MCF 10A (cell line): ENCODE results near the gene C1orf21. TPM values are rescaled to one million over a fixed set of nuclear protein-coding genes. Genes with fewer than 3 reads are reported as not detected.

ENCODE experiments used
- BruUV-seq: library from RNA; stranded (reverse); fragments of 400-500 nt; replicated peaks from 2 replicates; lab custom pipeline; 2021; lab: Mats Ljungman, UMichigan
- CTCF ChIA-PET: fragments of 300-600 bp; sonication (Branson Sonifier 250); formaldehyde crosslinking; extraction: SDS; loops from one replicate; lab custom pipeline; 2021; ENCODE audit warnings: antibody characterized with exemption, inconsistent platforms; lab: Yijun Ruan, JAX
- POLR2A ChIA-PET: fragments of 300-600, 350-650 bp; sonication (Branson Sonifier 250); formaldehyde crosslinking; extraction: SDS; loops from one replicate; lab custom pipeline; 2020; ENCODE audit warnings: antibody characterized with exemption, inconsistent platforms; lab: Yijun Ruan, JAX
- DNase-seq: peaks from one replicate; pipeline ENCODE4 v3.0.0-alpha.2; 2018; ENCODE audit not compliant: unreplicated experiment
- H3K27ac Mint-ChIP-seq: one replicate; pipeline ENCODE4 v1.8.0; 2022; ENCODE audit warnings: mild to moderate bottlenecking, low read depth, mixed read lengths; ENCODE audit not compliant: unreplicated experiment
- H3K27me3 Mint-ChIP-seq: one replicate; pipeline ENCODE4 v1.8.0; 2022; ENCODE audit warnings: mixed read lengths; ENCODE audit not compliant: insufficient read depth, unreplicated experiment
- H3K36me3 Mint-ChIP-seq: one replicate; pipeline ENCODE4 v1.8.0; 2022; ENCODE audit warnings: mild to moderate bottlenecking, moderate library complexity, mixed read lengths; ENCODE audit not compliant: insufficient read depth, unreplicated experiment
- H3K4me1 Mint-ChIP-seq: one replicate; pipeline ENCODE4 v1.8.0; 2022; ENCODE audit warnings: mixed read lengths; ENCODE audit not compliant: insufficient read depth, unreplicated experiment
- H3K4me3 Mint-ChIP-seq: one replicate; pipeline ENCODE4 v1.8.0; 2022; ENCODE audit warnings: mild to moderate bottlenecking, moderate library complexity, mixed read lengths; ENCODE audit not compliant: unreplicated experiment
- H3K9me3 Mint-ChIP-seq: one replicate; pipeline ENCODE4 v1.8.0; 2022; ENCODE audit warnings: mixed read lengths; ENCODE audit not compliant: unreplicated experiment
- intact Hi-C: fragments of 100-400 bp; cut with micrococcal nuclease; formaldehyde crosslinking; loops from 2 replicates; pipeline ENCODE4 v1.14.1; 2022
- total RNA-seq: library from RNA; stranded (reverse); gene quantifications from 2 replicates; pipeline ENCODE4 v1.2.3, GENCODE V29; 2022
- TF ChIP-seq, protein P1 (sequence below): fragments of 200-600 bp; IDR thresholded peaks from one replicate; pipeline ENCODE4 v1.8.0; 2022; ENCODE audit warnings: antibody characterized with exemption, mild to moderate bottlenecking; ENCODE audit not compliant: unreplicated experiment

C1orf21 gene
- total RNA-seq, 1 experiment from 2014 or later = 23.2 TPM

DNA sequence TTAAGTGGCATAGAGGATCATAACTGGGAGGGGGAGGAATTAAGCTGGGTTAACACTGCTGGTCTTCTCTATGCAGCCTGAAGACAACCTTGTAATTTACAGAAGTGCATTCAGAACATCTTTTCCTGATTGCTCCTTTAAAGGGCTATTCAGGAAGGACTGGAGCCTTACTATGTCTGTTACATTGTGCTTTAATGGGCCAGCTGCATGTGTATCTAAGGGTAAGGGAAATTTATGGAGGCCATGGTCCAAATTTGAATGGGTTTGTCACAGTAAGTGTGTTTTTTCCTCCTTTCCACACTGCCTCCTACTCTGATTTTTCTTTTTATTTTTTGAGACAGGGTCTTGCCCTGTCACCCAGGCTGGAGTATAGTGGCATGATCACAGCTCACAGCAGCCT is 19.6 kb downstream of the C1orf21 start:
- TF ChIP-seq, protein P1, sequence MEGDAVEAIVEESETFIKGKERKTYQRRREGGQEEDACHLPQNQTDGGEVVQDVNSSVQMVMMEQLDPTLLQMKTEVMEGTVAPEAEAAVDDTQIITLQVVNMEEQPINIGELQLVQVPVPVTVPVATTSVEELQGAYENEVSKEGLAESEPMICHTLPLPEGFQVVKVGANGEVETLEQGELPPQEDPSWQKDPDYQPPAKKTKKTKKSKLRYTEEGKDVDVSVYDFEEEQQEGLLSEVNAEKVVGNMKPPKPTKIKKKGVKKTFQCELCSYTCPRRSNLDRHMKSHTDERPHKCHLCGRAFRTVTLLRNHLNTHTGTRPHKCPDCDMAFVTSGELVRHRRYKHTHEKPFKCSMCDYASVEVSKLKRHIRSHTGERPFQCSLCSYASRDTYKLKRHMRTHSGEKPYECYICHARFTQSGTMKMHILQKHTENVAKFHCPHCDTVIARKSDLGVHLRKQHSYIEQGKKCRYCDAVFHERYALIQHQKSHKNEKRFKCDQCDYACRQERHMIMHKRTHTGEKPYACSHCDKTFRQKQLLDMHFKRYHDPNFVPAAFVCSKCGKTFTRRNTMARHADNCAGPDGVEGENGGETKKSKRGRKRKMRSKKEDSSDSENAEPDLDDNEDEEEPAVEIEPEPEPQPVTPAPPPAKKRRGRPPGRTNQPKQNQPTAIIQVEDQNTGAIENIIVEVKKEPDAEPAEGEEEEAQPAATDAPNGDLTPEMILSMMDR = no peak
- no peak overlapping the region for H3K27ac Mint-ChIP-seq

DNA sequence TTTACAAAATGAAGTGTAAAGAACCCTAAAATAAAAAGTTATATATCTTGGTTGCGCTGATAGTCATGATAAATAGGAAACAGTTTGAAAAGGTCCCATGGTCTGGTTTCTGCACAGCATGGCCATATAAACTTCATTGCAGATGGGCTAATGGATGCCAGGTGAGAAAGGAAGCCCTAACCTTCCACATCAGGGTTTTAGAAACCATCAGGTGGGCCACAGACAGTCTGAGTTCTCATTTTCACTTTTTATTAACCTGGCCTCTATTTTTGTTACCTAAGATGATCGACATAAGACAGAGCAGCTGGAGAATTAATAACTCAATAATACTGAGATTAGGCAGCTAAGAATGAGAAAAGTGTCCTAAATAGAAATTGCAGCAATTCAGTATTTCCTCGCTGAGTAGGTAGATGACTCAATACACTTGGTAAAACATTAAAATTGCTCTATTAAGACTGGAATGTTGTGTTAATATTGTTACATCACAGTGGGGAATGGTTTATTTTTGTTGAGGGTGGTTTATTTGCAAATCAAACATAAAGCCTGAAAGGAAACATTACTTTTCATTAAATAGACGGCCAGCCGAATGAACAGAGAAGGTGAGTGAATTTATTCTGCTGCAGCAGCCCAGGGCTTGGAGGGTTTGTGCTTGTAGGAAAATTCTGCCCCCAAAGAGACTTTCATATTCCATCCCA is 21.1 kb downstream of the C1orf21 start:
- CTCF ChIA-PET = interaction anchor here (0.6 to 1.7 kb wide), 10 partner anchors 9 to 256 kb away, joined by 3 to 6 read pairs (median 3); no protein-coding TSS in a partner anchor
- H3K4me3 Mint-ChIP-seq = no peak overlapping the region
- H3K4me1 Mint-ChIP-seq = peaks cover 40% of the 10 kb centered on the region
- H3K36me3 Mint-ChIP-seq = no peaks in the 10 kb centered on the region
- intact Hi-C loops = no loop called here
- peak overlapping the region; percentile 44 for H3K27ac Mint-ChIP-seq
- no TSS peak for BruUV-seq
- TF ChIP-seq, protein P1 = no peak
- peak; percentile 34 for DNase-seq
- POLR2A ChIA-PET = interaction anchor here (0.7 to 6.7 kb wide), 4 partner anchors 10 to 109 kb away, joined by 3 to 44 read pairs (median 11); partner anchors contain the start of gene C1orf21
- no peaks in the 10 kb centered on the region for H3K27me3 Mint-ChIP-seq
- no peaks in the 10 kb centered on the region for H3K9me3 Mint-ChIP-seq

More for the DNA sequence above, 19.6 kb downstream of the C1orf21 start:
- POLR2A ChIA-PET = interaction anchor here (0.6 to 6.7 kb wide), 3 partner anchors 11 to 70 kb away, joined by 3 to 44 read pairs (median 19); partner anchors contain the start of gene C1orf21
- DNase-seq = no peak
- Mint-ChIP-seq H3K27me3 (no peaks in the 10 kb centered on the region), H3K4me3 (no peak overlapping the region), H3K4me1 (peaks cover 46% of the 10 kb centered on the region), H3K36me3 (no peaks in the 10 kb centered on the region), H3K9me3 (no peaks in the 10 kb centered on the region)
- CTCF ChIA-PET = interaction anchor here (1.1 to 1.7 kb wide), 3 partner anchors 11 to 156 kb away, joined by 3 to 6 read pairs (median 4); no protein-coding TSS in a partner anchor
- BruUV-seq = no TSS peak
- intact Hi-C loops = no loop called here

DNA sequence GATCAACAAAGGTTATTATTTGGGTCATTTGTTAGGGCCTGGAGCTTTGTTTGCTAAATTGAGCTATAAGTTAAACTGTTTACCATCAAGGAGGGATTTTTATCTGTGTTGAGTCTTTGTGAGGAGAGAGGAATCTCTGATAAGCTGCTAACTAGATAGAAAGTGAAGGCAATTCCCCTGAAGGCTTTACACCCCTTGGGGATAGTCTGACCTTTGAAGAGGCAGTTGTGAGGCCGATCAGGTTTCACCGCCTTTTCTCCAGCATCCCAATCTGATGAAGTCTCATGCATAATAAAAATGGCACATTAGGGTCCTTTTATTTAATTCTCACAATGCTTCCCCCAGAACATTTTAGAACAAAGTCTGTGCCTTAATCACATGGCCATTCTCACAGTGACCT is 21.8 kb downstream of the C1orf21 start:
- ChIA-PET CTCF (interaction anchor here (0.6 to 1.4 kb wide), 6 partner anchors 12 to 255 kb away, joined by 3 to 4 read pairs (median 3); no protein-coding TSS in a partner anchor), POLR2A (interaction anchor here (0.7 to 6.7 kb wide), 7 partner anchors 9 to 137 kb away, joined by 3 to 44 read pairs (median 3); partner anchors contain the start of gene C1orf21)
- Mint-ChIP-seq H3K4me1 (peaks cover 34% of the 10 kb centered on the region), H3K4me3 (no peak overlapping the region), H3K27me3 (no peaks in the 10 kb centered on the region), H3K36me3 (peaks cover 4% of the 10 kb centered on the region), H3K9me3 (no peaks in the 10 kb centered on the region), H3K27ac (peak overlapping the region; percentile 44)
- intact Hi-C loops = no loop called here
- BruUV-seq = no TSS peak
- no peak for DNase-seq
- TF ChIP-seq, protein P1 = no peak

DNA sequence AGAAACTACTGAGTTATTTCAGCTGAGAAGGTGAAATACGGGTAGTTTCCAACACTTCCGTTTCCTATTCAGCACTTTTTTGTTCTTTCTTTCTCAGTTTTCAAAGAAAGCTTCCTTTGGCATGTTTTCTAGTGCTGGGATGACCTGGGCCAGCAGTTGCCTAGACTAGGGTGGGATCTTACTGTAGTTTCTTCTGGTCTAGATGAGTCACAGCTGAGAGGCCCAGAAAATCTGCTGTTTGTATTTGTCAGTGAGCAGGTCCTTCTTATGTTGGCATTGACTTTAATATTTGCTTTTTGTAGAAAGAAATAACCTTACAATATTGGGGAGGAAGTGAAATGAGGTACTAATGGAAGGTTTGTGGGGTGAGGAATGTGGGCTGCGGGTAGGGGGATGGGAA is 22.2 kb downstream of the C1orf21 start:
- no peak for DNase-seq
- ChIA-PET POLR2A (interaction anchor here (0.7 to 6.7 kb wide), 7 partner anchors 9 to 137 kb away, joined by 3 to 44 read pairs (median 3); partner anchors contain the start of gene C1orf21), CTCF (interaction anchor here (0.6 to 1.4 kb wide), 5 partner anchors 13 to 255 kb away, joined by 3 to 4 read pairs (median 3); no protein-coding TSS in a partner anchor)
- Mint-ChIP-seq H3K9me3 (no peaks in the 10 kb centered on the region), H3K4me1 (peaks cover 30% of the 10 kb centered on the region), H3K4me3 (no peak overlapping the region), H3K36me3 (peaks cover 8% of the 10 kb centered on the region), H3K27me3 (no peaks in the 10 kb centered on the region), H3K27ac (peak overlapping the region; percentile 44)
- TF ChIP-seq, protein P1 = no peak
- intact Hi-C loops = no loop called here
- no TSS peak for BruUV-seq
